MM.1S (cell line): ENCODE measurements around the gene KCNIP4.
A peak's percentile ranks its signal among the peaks of the same experiment; 100 is the strongest.

Experiments used
- DNase-seq: peaks from one replicate; pipeline ENCODE4 v3.0.0-alpha.2; 2015
- H2AFZ ChIP-seq: fragments of 300-600 bp; sonication (generic); 2 replicates; pipeline ENCODE4 v1.6.0; 2016; ENCODE audit warnings: antibody characterized with exemption, low read length
- H3F3A ChIP-seq: fragments of 300-600 bp; sonication (generic); 2 replicates; pipeline ENCODE4 v1.6.1; 2016; ENCODE audit warnings: mild to moderate bottlenecking, antibody characterized with exemption, low read length, moderate library complexity, mixed read lengths; ENCODE audit not compliant: insufficient read depth
- H3K27ac ChIP-seq: fragments of 300-600 bp; sonication (generic); 2 replicates; pipeline ENCODE4 v1.5.1; 2016; ENCODE audit warnings: mild to moderate bottlenecking, low read length
- H3K27me3 ChIP-seq: fragments of 300-600 bp; sonication (generic); replicated peaks from 2 replicates; pipeline ENCODE4 v1.6.0; 2016; ENCODE audit warnings: low read length; ENCODE audit not compliant: insufficient read depth
- H3K36me3 ChIP-seq: fragments of 300-600 bp; sonication (generic); replicated peaks from 2 replicates; pipeline ENCODE4 v1.6.1; 2016; ENCODE audit warnings: mild to moderate bottlenecking, low read length, mixed read lengths; ENCODE audit not compliant: insufficient read depth
- H3K4me1 ChIP-seq: fragments of 300-600 bp; sonication (generic); 2 replicates; pipeline ENCODE4 v1.6.1; 2016; ENCODE audit warnings: low read length, mixed read lengths
- H3K4me2 ChIP-seq: fragments of 300-600 bp; sonication (generic); 2 replicates; pipeline ENCODE4 v1.6.0; 2016; ENCODE audit warnings: low read depth, low read length
- H3K4me3 ChIP-seq: fragments of 300-600 bp; sonication (generic); 2 replicates; pipeline ENCODE4 v1.5.1; 2016; ENCODE audit warnings: low read length, mixed read lengths
- H3K79me2 ChIP-seq: fragments of 300-600 bp; sonication (generic); 2 replicates; pipeline ENCODE4 v1.6.1; 2016; ENCODE audit warnings: mixed run types, low read length, mixed read lengths
- H3K9ac ChIP-seq: fragments of 300-600 bp; sonication (generic); 2 replicates; pipeline ENCODE4 v1.6.1; 2016; ENCODE audit warnings: low read length, mixed read lengths
- H3K9me2 ChIP-seq: fragments of 300-600 bp; sonication (generic); replicated peaks from 2 replicates; pipeline ENCODE4 v1.6.1; 2016; ENCODE audit warnings: mild to moderate bottlenecking, low read length, mixed read lengths; ENCODE audit not compliant: insufficient read depth
- H3K9me3 ChIP-seq: fragments of 300-600 bp; sonication (generic); replicated peaks from 2 replicates; pipeline ENCODE4 v1.6.1; 2016; ENCODE audit warnings: mild to moderate bottlenecking, low read length, mixed read lengths; ENCODE audit not compliant: insufficient read depth
- H4K20me1 ChIP-seq: fragments of 300-600 bp; sonication (generic); 2 replicates; pipeline ENCODE4 v1.6.1; 2016; ENCODE audit warnings: mild to moderate bottlenecking, low read length, moderate library complexity, mixed read lengths; ENCODE audit not compliant: insufficient read depth
- EZH2 ChIP-seq: fragments of 300-600 bp; sonication (generic); optimal IDR thresholded peaks from 2 replicates; pipeline ENCODE3; 2017; ENCODE audit warnings: low read depth, mild to moderate bottlenecking, antibody characterized with exemption, low read length, mixed read lengths
- EZH2phosphoT487 ChIP-seq: fragments of 300-600 bp; sonication (generic); IDR thresholded peaks from 2 replicates; pipeline ENCODE4 v1.6.1; 2018; ENCODE audit warnings: antibody characterized with exemption, low read length
- TF ChIP-seq, protein P1 (sequence below): fragments of 300-600 bp; sonication (generic); IDR thresholded peaks from 2 replicates; pipeline ENCODE4 v1.5.1; 2016; ENCODE audit warnings: antibody characterized with exemption, low read length, mixed read lengths

KCNIP4 gene

GRCh38 chr4:21884615-21885014 lies 64.0 kb downstream of the KCNIP4 start:
- no peak overlapping the region for H3K4me2 ChIP-seq
- no peaks in the 10 kb centered on the region for H3K79me2 ChIP-seq
- no peak overlapping the region for H3K27ac ChIP-seq
- no peak for DNase-seq
- H3K9me3 ChIP-seq, result no peaks in the 10 kb centered on the region
- no peaks in the 10 kb centered on the region for H3K36me3 ChIP-seq
- TF ChIP-seq EZH2, result no peak
- TF ChIP-seq, protein P1, sequence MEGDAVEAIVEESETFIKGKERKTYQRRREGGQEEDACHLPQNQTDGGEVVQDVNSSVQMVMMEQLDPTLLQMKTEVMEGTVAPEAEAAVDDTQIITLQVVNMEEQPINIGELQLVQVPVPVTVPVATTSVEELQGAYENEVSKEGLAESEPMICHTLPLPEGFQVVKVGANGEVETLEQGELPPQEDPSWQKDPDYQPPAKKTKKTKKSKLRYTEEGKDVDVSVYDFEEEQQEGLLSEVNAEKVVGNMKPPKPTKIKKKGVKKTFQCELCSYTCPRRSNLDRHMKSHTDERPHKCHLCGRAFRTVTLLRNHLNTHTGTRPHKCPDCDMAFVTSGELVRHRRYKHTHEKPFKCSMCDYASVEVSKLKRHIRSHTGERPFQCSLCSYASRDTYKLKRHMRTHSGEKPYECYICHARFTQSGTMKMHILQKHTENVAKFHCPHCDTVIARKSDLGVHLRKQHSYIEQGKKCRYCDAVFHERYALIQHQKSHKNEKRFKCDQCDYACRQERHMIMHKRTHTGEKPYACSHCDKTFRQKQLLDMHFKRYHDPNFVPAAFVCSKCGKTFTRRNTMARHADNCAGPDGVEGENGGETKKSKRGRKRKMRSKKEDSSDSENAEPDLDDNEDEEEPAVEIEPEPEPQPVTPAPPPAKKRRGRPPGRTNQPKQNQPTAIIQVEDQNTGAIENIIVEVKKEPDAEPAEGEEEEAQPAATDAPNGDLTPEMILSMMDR, result no peak
- H4K20me1 ChIP-seq, result no peaks in the 10 kb centered on the region
- no peak overlapping the region for H2AFZ ChIP-seq
- no peaks in the 10 kb centered on the region for H3K27me3 ChIP-seq
- no peak overlapping the region for H3K4me3 ChIP-seq
- 0 out of 2 replicates have a peak, but pooled peaks cover 10% of the 10 kb centered on the region for H3K4me1 ChIP-seq
- no peaks in the 10 kb centered on the region for H3F3A ChIP-seq
- no peak overlapping the region for H3K9ac ChIP-seq
- no peaks in the 10 kb centered on the region for H3K9me2 ChIP-seq

DNA sequence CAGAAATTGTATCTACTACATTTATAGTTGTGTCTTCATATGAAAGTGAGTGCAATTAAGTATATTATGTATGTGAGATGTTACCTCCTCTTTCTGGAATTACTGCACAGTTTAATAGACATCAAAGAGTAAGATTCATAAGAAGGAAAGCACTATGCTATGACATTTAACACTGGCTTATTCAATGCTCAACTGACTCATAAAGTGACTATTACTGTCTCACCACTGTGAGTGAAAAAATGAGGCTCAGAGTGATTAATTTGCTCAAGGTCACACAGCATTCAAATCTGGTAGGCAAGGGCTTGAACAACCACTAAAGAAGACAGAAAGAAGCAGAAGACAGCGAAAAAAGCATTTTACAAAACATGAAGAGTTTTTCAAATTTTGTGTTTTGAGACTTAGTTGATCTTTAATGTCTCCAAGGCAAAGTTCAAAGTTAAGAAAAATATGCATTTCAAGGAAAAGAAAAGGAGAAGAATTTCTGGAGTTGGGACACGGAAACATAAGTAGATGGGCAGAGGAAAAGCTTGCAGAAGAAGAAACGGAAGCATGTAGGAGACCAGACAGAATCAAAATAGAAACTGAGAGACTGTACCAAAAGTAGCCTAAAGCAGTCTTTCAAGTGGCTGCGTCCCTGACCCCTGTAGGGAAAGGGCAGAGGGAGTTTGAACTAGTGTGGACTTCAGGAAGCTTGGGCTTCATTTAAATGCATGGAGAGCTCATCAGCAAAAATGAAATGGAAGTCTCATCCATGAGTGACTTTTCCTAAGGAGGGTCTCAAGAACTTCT lies 66.3 kb downstream of the KCNIP4 start:
- DNase-seq, result peak; percentile 34

DNA sequence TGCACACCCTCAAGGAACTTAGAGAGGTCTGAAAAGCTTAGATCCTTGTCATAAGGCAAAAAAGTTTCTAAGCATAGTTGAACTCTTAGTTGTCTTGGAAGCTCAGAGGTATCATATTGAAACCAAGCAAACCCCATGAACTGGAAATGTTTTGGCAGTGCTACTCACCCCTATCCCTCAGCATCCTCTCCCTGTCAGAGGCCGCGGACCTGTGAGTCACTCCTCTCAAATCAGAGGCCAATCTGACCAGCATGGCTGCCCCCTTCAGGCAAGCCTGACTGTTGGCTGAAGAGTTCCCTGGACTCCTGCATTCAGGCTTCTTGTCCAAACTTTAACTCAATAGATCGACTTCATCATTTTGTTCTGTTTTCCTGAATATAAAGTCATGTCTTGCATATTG lies 69.4 kb downstream of the KCNIP4 start:
- Histone ChIP-seq H3K79me2 (no peaks in the 10 kb centered on the region), H3F3A (no peaks in the 10 kb centered on the region), H3K9ac (no peak overlapping the region), H3K9me2 (no peaks in the 10 kb centered on the region), H2AFZ (no peak overlapping the region), H3K4me2 (no peak overlapping the region), H3K27ac (no peak overlapping the region), H3K9me3 (no peaks in the 10 kb centered on the region), H3K36me3 (no peaks in the 10 kb centered on the region), H3K4me3 (no peak overlapping the region), H3K27me3 (no peaks in the 10 kb centered on the region), H4K20me1 (no peaks in the 10 kb centered on the region), H3K4me1 (0 out of 2 replicates have a peak, but pooled peaks cover 5% of the 10 kb centered on the region)
- TF ChIP-seq EZH2, result no peak
- no peak for DNase-seq

More for the DNA sequence above, 66.3 kb downstream of the KCNIP4 start:
- Histone ChIP-seq H3F3A (no peaks in the 10 kb centered on the region), H3K36me3 (no peaks in the 10 kb centered on the region), H3K79me2 (no peaks in the 10 kb centered on the region), H4K20me1 (no peaks in the 10 kb centered on the region), H3K4me2 (peak overlapping the region; percentile 1; the same call in 1 of the 2 replicates), H3K9ac (no peak overlapping the region), H3K9me3 (no peaks in the 10 kb centered on the region), H3K4me3 (no peak overlapping the region), H3K27me3 (no peaks in the 10 kb centered on the region), H3K27ac (no peak overlapping the region), H3K9me2 (no peaks in the 10 kb centered on the region), H3K4me1 (0 out of 2 replicates have a peak, but pooled peaks cover 5% of the 10 kb centered on the region), H2AFZ (no peak overlapping the region)
- no peak for TF ChIP-seq EZH2phosphoT487

DNA sequence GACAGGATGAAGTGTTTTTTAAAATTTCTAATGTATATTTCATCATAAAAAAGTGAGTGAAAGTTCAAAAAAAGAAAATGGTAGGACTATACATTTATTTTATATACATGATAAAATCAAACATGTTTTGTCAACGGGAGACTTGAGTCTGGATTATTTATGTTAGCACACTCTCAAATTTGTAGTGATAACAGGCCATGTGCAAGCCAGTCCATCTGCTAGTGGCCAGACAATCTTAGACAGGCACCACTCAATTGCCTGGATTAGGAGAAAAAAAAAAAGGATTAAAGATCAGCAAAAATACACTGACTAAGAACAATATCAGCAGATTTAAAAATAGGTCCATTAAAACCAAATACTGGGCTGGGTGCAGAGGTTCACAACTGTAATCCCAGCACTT lies 71.9 kb downstream of the KCNIP4 start:
- no peaks in the 10 kb centered on the region for H3K4me1 ChIP-seq
- no peaks in the 10 kb centered on the region for H3F3A ChIP-seq
- DNase-seq, result no peak
- no peaks in the 10 kb centered on the region for H3K79me2 ChIP-seq
- no peaks in the 10 kb centered on the region for H4K20me1 ChIP-seq
- no peak overlapping the region for H3K4me3 ChIP-seq
- H3K27me3 ChIP-seq, result no peaks in the 10 kb centered on the region
- no peaks in the 10 kb centered on the region for H3K36me3 ChIP-seq
- H3K27ac ChIP-seq, result no peak overlapping the region
- no peak for TF ChIP-seq EZH2
- TF ChIP-seq, protein P1, result no peak
- no peak for TF ChIP-seq EZH2phosphoT487
- no peak overlapping the region for H3K4me2 ChIP-seq
- no peaks in the 10 kb centered on the region for H3K9me3 ChIP-seq
- no peak overlapping the region for H3K9ac ChIP-seq
- no peaks in the 10 kb centered on the region for H3K9me2 ChIP-seq
- H2AFZ ChIP-seq, result no peak overlapping the region
